Ishikawa (cell line): Measurements from ENCODE around the gene TM4SF4.

Experiments used
- CREB1 ChIP-seq: IDR thresholded peaks from 2 replicates; pipeline ENCODE4 v1.6.1; 2012; ENCODE audit warnings: low read depth
- EP300 ChIP-seq: IDR thresholded peaks from 2 replicates; pipeline ENCODE4 v1.6.1; 2012; ENCODE audit warnings: borderline replicate concordance
- FOXM1 ChIP-seq: IDR thresholded peaks from 2 replicates; pipeline ENCODE4 v1.6.1; 2012; ENCODE audit warnings: low read depth, borderline replicate concordance
- MAX ChIP-seq: IDR thresholded peaks from 2 replicates; pipeline ENCODE4 v1.6.1; 2012
- RAD21 ChIP-seq: IDR thresholded peaks from 2 replicates; pipeline ENCODE4 v1.6.1; 2012; ENCODE audit warnings: low read depth
- REST ChIP-seq: IDR thresholded peaks from 2 replicates; pipeline ENCODE4 v1.6.1; 2012; ENCODE audit warnings: low read depth, mild to moderate bottlenecking
- TAF1 ChIP-seq: IDR thresholded peaks from 2 replicates; pipeline ENCODE4 v1.6.1; 2012; ENCODE audit warnings: low read depth, mild to moderate bottlenecking
- TEAD4 ChIP-seq: IDR thresholded peaks from 2 replicates; pipeline ENCODE4 v1.6.1; 2012
- YY1 ChIP-seq: IDR thresholded peaks from 2 replicates; pipeline ENCODE4 v1.6.1; 2012; ENCODE audit warnings: low read depth

GRCh38 chr3:149455366-149455765 lies 19.1 kb upstream of the TM4SF4 start:
- TF ChIP-seq YY1 (no peak), EP300 (no peak), RAD21 (no peak), TAF1 (no peak), TEAD4 (no peak), MAX (no peak), REST (no peak), CREB1 (no peak), FOXM1 (no peak)
